ENCODE data around the gene MYB. TPM values are rescaled to one million over a fixed set of nuclear protein-coding genes. Genes with fewer than 3 reads are reported as not detected.
A peak's percentile ranks its signal among the peaks of the same experiment; 100 is the strongest.
"Not testable (repeated sequence)": the region's sequence is repeated elsewhere in the genome, so short reads cannot be mapped to it uniquely, and the experiment has no call there.

Gene MYB
- total RNA-seq, 1 donor from 2014 or later = 57.3 TPM

DNA sequence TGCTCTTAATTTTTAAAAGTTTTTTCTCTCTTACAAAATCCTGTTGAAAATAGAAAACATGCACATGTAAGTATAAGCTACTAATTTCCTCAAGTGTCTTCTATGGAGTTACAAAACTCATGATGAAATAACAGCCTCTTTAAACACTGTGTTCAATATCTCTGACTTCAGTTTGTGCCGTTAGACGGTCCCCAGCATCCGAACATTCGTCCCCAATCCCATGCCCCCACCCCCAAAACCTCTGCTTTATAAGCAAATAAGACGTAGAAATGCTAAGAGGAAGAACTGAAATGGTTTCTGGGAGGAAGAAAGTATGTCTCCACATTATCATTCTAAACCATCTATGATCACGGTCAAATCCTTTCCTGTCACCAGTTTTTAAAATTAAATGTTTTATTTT is 31.7 kb upstream of the MYB start:
- H3K4me3 Mint-ChIP-seq = no peak overlapping the region
- peaks cover 18% of the 10 kb centered on the region for H3K9me3 Mint-ChIP-seq
- H3K27me3 Mint-ChIP-seq (ENCODE audit: insufficient read depth) = no peaks in the 10 kb centered on the region
- peaks cover 8% of the 10 kb centered on the region for H3K36me3 Mint-ChIP-seq (ENCODE audit: low read depth)
- peaks cover 55% of the 10 kb centered on the region for H3K4me1 Mint-ChIP-seq (ENCODE audit: low read depth)
- intact Hi-C loops (cut with micrococcal nuclease) = no loop called here
- no peak for DNase-seq (ENCODE audit: low spot score)
- no peak overlapping the region for H3K27ac Mint-ChIP-seq

- peaks cover 24% of the 10 kb centered on the region for H3K9me3 Mint-ChIP-seq
- H3K36me3 Mint-ChIP-seq (ENCODE audit: low read depth) = peaks cover 10% of the 10 kb centered on the region
Measured at GRCh38 chr6:135150481-135150880, 30.6 kb upstream of the MYB start.

GRCh38 chr6:135154125-135154524 is 27.0 kb upstream of the MYB start:
- H3K27me3 Mint-ChIP-seq (ENCODE audit: insufficient read depth); H3K4me3 Mint-ChIP-seq; intact Hi-C loops (cut with micrococcal nuclease); H3K27ac Mint-ChIP-seq; H3K36me3 Mint-ChIP-seq (ENCODE audit: low read depth); DNase-seq (ENCODE audit: low spot score): not testable (repeated sequence)
- Mint-ChIP-seq H3K9me3 (peaks cover 24% of the 10 kb centered on the region), H3K4me1 (ENCODE audit: low read depth) (peaks cover 39% of the 10 kb centered on the region)

More at GRCh38 chr6:135150481-135150880, 30.6 kb upstream of the MYB start:
- H3K4me3 Mint-ChIP-seq; DNase-seq (ENCODE audit: low spot score); H3K27me3 Mint-ChIP-seq (ENCODE audit: insufficient read depth); intact Hi-C loops (cut with micrococcal nuclease); H3K27ac Mint-ChIP-seq: not testable (repeated sequence)
- peaks cover 48% of the 10 kb centered on the region for H3K4me1 Mint-ChIP-seq (ENCODE audit: low read depth)

DNA sequence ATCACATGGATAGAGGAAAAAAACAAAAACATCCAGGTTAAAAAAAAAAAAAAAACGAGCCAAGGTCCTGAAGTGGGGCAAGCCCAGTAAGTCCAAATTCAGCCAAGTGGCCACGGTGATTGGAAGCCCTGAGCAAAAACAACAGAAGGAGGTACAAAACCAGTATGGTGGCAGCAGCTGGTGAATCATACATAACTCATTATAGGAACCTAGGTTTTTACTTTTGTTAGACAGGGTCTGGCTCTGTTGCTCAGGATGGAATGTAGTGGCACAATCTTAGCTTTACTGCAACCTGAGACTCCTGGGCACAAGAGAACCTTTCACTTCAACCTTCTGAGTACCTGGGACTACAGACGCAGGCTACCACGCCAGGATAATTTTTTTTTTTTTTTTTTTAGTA is 22.7 kb upstream of the MYB start:
- Mint-ChIP-seq H3K27ac (no peak overlapping the region), H3K4me3 (no peak overlapping the region), H3K36me3 (ENCODE audit: low read depth) (peaks cover 4% of the 10 kb centered on the region), H3K27me3 (ENCODE audit: insufficient read depth) (no peaks in the 10 kb centered on the region), H3K4me1 (ENCODE audit: low read depth) (peaks cover 70% of the 10 kb centered on the region), H3K9me3 (peaks cover 13% of the 10 kb centered on the region)
- DNase-seq (ENCODE audit: low spot score) = no peak
- intact Hi-C loops (cut with micrococcal nuclease) = no loop called here

DNA sequence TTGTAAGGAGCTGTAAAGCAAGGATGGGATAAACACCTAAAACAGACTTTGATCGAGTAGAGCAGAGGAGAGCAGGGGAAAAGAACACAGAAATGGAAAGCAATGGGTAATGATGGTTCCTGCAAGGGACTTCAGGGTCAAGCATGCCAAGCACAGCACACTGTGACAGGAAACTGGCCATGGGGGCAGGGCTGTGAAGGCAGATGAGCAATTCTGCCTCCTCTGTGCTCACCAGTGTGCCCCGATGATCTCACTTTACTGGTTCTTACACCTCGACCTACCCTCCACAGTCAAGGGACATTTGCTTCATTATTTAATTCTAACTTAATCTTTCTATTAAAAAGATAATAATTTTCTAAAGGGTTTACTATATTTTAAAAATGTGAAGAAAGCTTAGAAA is 21.6 kb upstream of the MYB start:
- no peak overlapping the region for H3K4me3 Mint-ChIP-seq
- H3K27ac Mint-ChIP-seq = no peak overlapping the region
- DNase-seq (ENCODE audit: low spot score) = peak; percentile 26
- intact Hi-C loops (cut with micrococcal nuclease) = no loop called here
- no peaks in the 10 kb centered on the region for H3K27me3 Mint-ChIP-seq (ENCODE audit: insufficient read depth)
- peaks cover 11% of the 10 kb centered on the region for H3K9me3 Mint-ChIP-seq
- peaks cover 4% of the 10 kb centered on the region for H3K36me3 Mint-ChIP-seq (ENCODE audit: low read depth)
- H3K4me1 Mint-ChIP-seq (ENCODE audit: low read depth) = peaks cover 73% of the 10 kb centered on the region

- H3K27ac Mint-ChIP-seq = peak overlapping the region; percentile 87
- peaks cover 87% of the 10 kb centered on the region for H3K4me1 Mint-ChIP-seq (ENCODE audit: low read depth)
- peak overlapping the region; percentile 35 for H3K4me3 Mint-ChIP-seq
- H3K9me3 Mint-ChIP-seq = peaks cover 8% of the 10 kb centered on the region
- H3K27me3 Mint-ChIP-seq (ENCODE audit: insufficient read depth) = no peaks in the 10 kb centered on the region
- intact Hi-C loops (cut with micrococcal nuclease) = loop anchor here (2.0 to 5.0 kb wide), 3 partner anchors 51 to 874 kb away; no protein-coding TSS in a partner anchor
- DNase-seq (ENCODE audit: low spot score) = no peak
- peaks cover 2% of the 10 kb centered on the region for H3K36me3 Mint-ChIP-seq (ENCODE audit: low read depth)
Measured at GRCh38 chr6:135161411-135162395, 19.4 kb upstream of the MYB start.

GRCh38 chr6:135162678-135163439 is 18.2 kb upstream of the MYB start:
- peaks cover 8% of the 10 kb centered on the region for H3K9me3 Mint-ChIP-seq
- H3K4me3 Mint-ChIP-seq = peak overlapping the region; percentile 53
- intact Hi-C loops (cut with micrococcal nuclease) = loop anchor here (1.0 to 5.0 kb wide), 12 partner anchors 8 to 876 kb away; no protein-coding TSS in a partner anchor
- peaks cover 83% of the 10 kb centered on the region for H3K4me1 Mint-ChIP-seq (ENCODE audit: low read depth)
- H3K27me3 Mint-ChIP-seq (ENCODE audit: insufficient read depth) = no peaks in the 10 kb centered on the region
- H3K27ac Mint-ChIP-seq = peak overlapping the region; percentile 87
- no peak for DNase-seq (ENCODE audit: low spot score)
- no peaks in the 10 kb centered on the region for H3K36me3 Mint-ChIP-seq (ENCODE audit: low read depth)

- Mint-ChIP-seq H3K9me3 (peaks cover 8% of the 10 kb centered on the region), H3K4me1 (ENCODE audit: low read depth) (peaks cover 83% of the 10 kb centered on the region), H3K27ac (peak overlapping the region; percentile 83), H3K27me3 (ENCODE audit: insufficient read depth) (no peaks in the 10 kb centered on the region), H3K36me3 (ENCODE audit: low read depth) (no peaks in the 10 kb centered on the region), H3K4me3 (peak overlapping the region; percentile 53)
- intact Hi-C loops (cut with micrococcal nuclease) = loop anchor here (1.0 to 5.0 kb wide), 12 partner anchors 8 to 876 kb away; no protein-coding TSS in a partner anchor
- DNase-seq (ENCODE audit: low spot score) = peak; percentile 71
Measured at GRCh38 chr6:135163440-135163738, 17.7 kb upstream of the MYB start.

DNA sequence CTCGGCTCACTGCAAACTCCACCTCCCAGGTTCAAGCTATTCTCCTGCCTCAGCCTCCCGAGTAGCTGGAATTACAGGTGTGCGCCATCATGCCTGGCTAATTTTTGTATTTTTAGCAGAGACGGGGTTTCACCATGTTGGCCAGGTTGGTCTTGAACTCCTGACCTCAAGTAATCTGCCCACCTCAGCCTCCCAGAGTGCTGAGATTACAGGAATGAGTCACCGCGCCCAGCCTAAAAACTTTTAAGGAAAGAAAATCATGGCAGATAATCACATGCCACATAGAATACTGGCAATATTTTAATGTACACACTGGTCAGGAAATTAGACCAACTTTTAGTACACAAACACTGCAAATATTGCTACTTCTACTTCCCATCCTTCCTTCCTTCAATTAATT is 16.7 kb upstream of the MYB start:
- H3K36me3 Mint-ChIP-seq (ENCODE audit: low read depth); H3K4me3 Mint-ChIP-seq; DNase-seq (ENCODE audit: low spot score); H3K9me3 Mint-ChIP-seq; H3K27me3 Mint-ChIP-seq (ENCODE audit: insufficient read depth): not testable (repeated sequence)
- Mint-ChIP-seq H3K27ac (peak overlapping the region; percentile 24), H3K4me1 (ENCODE audit: low read depth) (peaks cover 76% of the 10 kb centered on the region)
- intact Hi-C loops (cut with micrococcal nuclease) = loop anchor here (5.0 kb wide), 1 partner anchor 877 kb away; no protein-coding TSS in a partner anchor

DNA sequence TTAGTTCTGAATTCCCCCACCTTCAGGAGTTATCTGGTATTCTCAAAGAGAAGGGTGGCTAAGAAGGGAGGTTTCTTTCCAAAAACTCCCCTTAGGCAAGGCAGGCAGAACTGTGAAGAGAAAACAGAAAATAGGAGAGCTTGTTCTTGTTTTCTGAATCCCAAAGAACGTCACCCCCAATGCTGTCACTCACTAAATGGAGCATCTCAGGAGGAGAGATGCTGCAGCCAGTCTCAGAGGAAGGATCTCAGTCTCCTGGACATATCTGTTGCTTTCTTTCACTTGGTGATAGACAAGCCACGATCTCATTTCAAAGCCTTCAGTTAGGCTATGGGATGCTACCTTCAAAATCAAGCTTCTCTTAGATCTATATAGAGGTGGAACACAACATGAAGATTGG is 16.1 kb upstream of the MYB start:
- Mint-ChIP-seq H3K9me3 (peaks cover 8% of the 10 kb centered on the region), H3K27me3 (ENCODE audit: insufficient read depth) (no peaks in the 10 kb centered on the region), H3K27ac (peak overlapping the region; percentile 84), H3K4me1 (ENCODE audit: low read depth) (peaks cover 76% of the 10 kb centered on the region), H3K4me3 (peak overlapping the region; percentile 27), H3K36me3 (ENCODE audit: low read depth) (no peaks in the 10 kb centered on the region)
- DNase-seq (ENCODE audit: low spot score) = no peak
- intact Hi-C loops (cut with micrococcal nuclease) = no loop called here

DNA sequence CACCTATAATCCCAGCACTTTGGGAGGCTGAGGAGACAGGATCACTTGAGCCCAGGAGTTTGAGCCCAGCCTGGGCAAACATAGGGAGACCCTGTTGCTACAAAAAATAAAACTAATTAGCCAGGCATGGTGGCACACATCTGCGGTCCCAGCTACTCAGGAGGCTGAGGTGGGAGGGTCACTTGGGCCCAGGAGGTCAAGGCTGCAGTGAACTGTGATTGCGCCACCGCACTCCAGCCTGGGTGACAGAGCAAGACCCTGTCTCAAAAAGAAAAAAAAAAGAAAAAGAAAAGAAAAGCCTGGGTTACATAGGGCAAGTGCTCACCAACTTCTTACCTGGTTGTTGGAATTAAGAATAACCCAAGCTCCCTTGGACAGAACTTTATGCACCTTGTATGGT is 14.6 kb upstream of the MYB start:
- H3K27ac Mint-ChIP-seq = no peak overlapping the region
- H3K4me1 Mint-ChIP-seq (ENCODE audit: low read depth) = peaks cover 74% of the 10 kb centered on the region
- H3K36me3 Mint-ChIP-seq (ENCODE audit: low read depth) = no peaks in the 10 kb centered on the region
- peak overlapping the region; percentile 37 for H3K4me3 Mint-ChIP-seq
- no peaks in the 10 kb centered on the region for H3K27me3 Mint-ChIP-seq (ENCODE audit: insufficient read depth)
- intact Hi-C loops (cut with micrococcal nuclease) = no loop called here
- no peak for DNase-seq (ENCODE audit: low spot score)
- H3K9me3 Mint-ChIP-seq = peaks cover 3% of the 10 kb centered on the region

DNA sequence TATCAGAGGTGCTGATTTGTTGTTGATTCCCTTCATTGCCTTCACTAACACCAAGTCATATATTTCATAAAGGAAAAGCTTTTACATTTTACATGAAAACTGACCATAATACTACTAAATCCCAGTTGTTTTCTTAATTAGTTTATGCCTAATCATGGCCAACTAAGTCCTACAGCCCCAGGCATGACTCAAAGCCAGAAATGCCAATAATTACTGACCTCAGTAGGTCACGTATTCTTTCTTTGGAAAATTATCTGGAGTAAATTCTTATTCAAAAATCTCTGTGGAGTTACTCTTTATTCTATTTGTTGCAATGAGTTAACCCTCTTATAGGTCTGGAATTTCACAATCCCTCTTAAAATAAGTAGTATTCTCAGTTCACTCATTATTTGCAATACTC is 13.5 kb upstream of the MYB start:
- Mint-ChIP-seq H3K4me3 (no peak overlapping the region), H3K9me3 (peaks cover 3% of the 10 kb centered on the region), H3K36me3 (ENCODE audit: low read depth) (no peaks in the 10 kb centered on the region), H3K4me1 (ENCODE audit: low read depth) (peaks cover 65% of the 10 kb centered on the region), H3K27me3 (ENCODE audit: insufficient read depth) (no peaks in the 10 kb centered on the region), H3K27ac (no peak overlapping the region)
- intact Hi-C loops (cut with micrococcal nuclease) = no loop called here
- no peak for DNase-seq (ENCODE audit: low spot score)

DNA sequence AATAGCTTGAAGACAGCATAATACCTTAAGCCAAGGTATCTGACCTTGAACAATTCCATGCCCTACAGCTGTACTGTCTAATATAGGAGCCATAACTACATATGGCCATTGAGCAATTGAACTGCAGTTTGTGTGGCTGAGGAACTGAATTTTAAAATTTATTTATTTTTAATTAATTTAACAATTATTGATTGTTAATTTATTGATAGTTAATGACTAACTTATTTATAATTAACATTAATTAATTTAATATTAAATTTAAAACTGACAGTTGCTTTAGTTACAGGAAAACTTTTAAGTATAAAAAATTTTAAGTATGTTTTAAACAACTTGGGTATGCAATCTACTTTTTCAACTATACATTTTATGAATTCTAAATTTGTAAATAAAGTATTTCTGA is 12.3 kb upstream of the MYB start:
- H3K4me3 Mint-ChIP-seq = no peak overlapping the region

More for the DNA sequence above, 12.3 kb upstream of the MYB start:
- H3K9me3 Mint-ChIP-seq = peaks cover 3% of the 10 kb centered on the region
- intact Hi-C loops (cut with micrococcal nuclease) = no loop called here
- H3K4me1 Mint-ChIP-seq (ENCODE audit: low read depth) = peaks cover 61% of the 10 kb centered on the region
- H3K27ac Mint-ChIP-seq = no peak overlapping the region
- no peaks in the 10 kb centered on the region for H3K36me3 Mint-ChIP-seq (ENCODE audit: low read depth)
- DNase-seq (ENCODE audit: low spot score) = no peak
- H3K27me3 Mint-ChIP-seq (ENCODE audit: insufficient read depth) = no peaks in the 10 kb centered on the region

All from activated T-helper 1 cell treated with anti-CD3 and anti-CD28 coated beads, Interleukin-12 subunit alpha, Interleukin-12 subunit beta, Interleukin-2, Interleukin-4 antibody, amounts not matched to agents 30 ng/mL and 10 ng/mL and 1 ng/mL, durations not matched to agents 14 hours and 24 hours and 36 hours (primary cell).